GDM1 (cell line): Measurements from ENCODE around the gene L1CAM.

ENCODE experiments used
- DNase-seq: peaks from one replicate; lab custom pipeline; 2025; lab: John Stamatoyannopoulos, UW

The L1CAM gene

GRCh38 chrX:153902385-153902784 is 16.4 kb upstream of the L1CAM start:
- DNase-seq = no peak

GRCh38 chrX:153901753-153902140 is 15.8 kb upstream of the L1CAM start:
- DNase-seq = no peak

- DNase-seq = peak; percentile 80
These were observed 15.1 kb upstream of the L1CAM start for GRCh38 chrX:153900831-153901752.

DNA sequence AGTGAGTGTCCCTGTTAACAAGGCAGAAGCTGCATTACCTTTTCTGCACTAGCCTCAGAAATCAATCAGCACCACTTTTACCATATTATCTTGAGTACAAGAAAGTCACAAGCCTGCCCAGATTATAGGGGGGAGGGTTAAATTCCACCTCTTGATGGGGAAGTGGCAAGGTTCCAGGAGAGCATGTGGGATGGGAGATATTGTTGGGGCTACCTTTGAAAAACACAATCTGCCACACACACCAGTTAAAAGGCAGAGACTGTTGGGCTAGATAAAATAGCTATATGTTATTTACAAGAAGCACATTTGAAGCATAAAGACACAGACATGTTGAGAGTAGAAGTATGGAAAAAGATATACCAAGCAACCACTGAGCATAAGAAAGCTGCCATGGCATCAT is 11.9 kb upstream of the L1CAM start:
- DNase-seq = no peak

DNA sequence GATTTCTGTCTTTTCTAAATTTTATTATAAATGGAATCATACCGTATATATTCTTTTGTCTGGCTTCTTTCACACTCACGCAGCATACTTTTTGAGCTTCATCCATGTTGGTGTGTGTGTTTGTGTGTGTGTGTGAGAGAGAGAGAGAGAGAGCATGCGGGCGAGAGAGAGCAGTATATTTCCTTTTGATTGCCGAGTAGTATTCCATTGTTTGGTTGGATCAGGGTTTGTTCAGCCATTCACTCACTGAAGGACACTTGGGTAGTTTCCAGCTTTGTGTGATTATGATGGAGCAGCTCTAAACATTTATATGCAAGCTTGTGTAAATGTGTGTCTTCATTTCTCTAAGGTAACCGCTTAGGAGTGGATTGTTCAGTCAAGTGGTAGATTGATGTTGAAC is 3.1 kb upstream of the L1CAM start:
- no peak for DNase-seq

GRCh38 chrX:153888344-153888743 is 2.4 kb upstream of the L1CAM start:
- no peak for DNase-seq

DNA sequence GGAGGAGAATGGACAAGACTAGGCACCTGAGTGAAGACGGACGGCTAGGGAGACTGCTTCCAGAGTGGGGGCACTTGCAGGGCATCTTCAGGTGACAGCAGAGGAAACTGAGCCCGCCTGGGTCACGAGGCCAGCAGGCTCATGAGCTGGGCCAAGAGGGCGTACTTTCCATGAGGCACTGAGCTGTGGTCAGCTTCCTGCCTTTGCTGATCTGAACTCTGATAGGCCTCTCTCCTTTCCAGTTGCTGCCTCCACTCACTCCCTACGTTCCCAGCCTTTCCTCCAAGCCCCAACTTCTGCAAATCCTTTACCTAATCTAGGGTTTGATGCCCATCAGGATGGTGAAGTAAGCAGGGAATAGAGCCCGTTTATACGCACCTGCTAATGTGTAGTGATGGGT is 1.4 kb upstream of the L1CAM start:
- no peak for DNase-seq

- no peak for DNase-seq
These were observed 942 bp upstream of the L1CAM start for GRCh38 chrX:153886915-153887314.

DNA sequence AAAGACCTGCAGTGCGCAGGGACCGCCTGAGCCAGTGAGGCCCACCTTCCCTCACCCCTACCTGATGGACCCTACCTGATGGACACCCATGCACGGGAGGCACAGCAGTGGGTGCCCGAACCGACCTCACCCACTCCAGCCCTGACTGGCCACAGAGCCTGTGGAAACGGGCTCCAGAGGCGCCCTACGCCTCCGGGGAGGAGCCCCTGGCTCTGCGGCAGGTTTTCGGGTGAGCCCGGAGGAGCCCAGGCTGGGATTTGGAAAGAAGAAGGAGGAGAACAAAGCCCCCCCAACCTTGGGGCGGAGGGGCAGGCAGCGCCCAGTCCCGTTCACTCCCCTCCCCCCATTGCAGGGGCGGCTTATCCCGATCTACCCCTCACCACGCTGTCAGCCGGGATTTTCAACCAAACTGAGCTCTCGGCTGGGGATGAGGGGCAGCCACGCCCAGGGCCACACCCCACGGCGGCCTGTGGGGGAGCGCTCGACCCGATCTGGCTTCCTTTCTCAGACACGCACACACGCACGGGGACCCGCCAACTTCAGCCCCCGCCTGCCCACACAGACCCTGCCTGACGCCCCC is 675 bp downstream of the L1CAM start:
- DNase-seq = no peak

- DNase-seq = no peak
These were observed 1.4 kb downstream of the L1CAM start for GRCh38 chrX:153884590-153884989.

DNA sequence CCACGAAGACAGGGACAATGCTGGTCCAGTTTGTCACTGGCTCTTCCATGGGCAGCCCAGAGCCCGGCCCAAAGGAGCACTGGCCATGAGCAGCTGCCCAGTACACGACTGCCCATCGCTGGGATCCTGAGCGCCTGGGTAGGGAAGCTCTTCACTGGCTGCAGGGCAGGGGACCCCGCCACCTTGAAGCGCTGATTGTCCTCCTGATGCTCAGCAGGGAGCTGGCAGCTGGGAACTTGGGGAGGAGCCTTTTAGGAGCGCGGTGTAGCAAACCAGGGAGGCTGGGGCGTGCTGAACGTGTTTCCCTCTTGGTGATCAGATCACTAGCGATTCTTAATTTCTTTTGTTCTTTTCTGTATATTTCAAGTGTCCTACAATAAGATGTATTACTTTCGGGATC is 1.8 kb downstream of the L1CAM start:
- no peak for DNase-seq

- DNase-seq = no peak
These were observed 2.7 kb downstream of the L1CAM start for GRCh38 chrX:153883163-153883843.

DNA sequence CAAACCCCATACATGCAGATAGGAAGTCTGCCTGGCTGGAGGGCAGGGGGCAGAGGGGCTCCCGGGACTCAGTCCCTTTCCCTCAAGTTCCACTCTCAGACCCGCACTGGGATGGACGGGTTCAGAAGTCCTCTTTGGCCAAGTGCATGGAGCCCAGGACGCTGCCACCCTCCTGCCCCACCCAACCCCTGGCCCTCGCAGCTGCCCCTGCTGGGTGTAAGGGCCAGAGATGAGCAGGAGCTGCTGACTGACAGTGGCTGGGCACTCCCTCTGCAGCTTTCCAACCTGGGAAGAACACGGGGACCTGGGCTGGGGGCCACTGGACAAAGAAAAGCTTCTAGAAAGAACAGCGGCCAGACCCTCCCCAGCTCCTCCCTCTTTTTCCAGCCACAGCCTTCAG is 3.4 kb downstream of the L1CAM start:
- no peak for DNase-seq

DNA sequence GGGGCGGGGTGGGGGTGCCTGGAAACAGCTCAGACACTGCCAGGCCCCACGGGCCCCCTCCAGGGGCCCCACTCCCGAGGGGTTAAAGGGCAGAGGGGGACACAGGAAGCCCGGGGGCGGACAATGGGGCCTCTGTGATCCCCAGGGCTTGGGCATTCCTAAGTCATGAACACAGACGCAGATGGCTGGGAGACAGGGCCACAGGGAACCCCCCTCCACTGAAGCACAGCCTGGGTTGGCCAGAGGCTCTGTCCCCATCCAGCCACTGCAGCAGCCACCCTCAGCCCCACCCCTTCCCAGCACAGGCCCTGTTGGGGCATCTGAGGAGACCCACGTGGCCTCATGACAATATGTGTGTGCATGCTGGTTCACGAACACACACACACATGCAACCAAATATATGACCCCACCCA is 3.9 kb downstream of the L1CAM start:
- no peak for DNase-seq

GRCh38 chrX:153881281-153881680 is 4.7 kb downstream of the L1CAM start:
- DNase-seq = no peak

GRCh38 chrX:153880440-153880815 is 5.5 kb downstream of the L1CAM start:
- no peak for DNase-seq

DNA sequence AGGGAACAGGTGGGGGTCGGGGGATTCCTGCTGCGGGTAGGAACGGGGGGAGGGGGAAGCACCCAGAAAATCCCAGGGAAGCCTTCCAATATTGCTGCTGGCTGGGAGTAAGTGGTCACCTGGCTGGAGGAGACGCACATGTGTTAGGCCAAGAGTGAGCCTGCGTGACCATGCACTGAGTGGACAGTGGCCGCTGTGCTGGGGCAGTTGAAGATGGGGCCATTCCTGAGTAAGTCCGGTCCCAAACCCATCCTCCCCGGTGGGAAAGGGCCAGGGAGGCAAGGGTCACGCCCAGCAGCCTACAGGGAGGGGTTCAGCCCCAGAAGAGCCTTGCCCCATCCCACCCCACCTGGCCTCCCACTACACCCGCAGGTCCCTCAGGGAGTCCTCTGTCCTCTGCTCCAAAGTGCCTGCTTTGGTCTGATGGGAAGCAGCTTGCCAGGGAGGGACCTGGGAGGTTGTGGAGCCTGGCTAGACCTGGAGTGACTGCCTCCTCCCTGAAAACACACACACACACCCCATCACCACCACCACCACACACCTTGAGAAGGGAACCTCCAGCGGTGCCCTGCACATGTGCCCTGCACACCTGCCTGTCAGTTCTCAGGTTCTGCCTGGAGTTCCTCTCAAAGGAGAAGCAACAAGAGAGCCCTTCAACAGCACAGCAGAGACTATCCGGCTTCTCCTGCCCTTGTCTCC is 6.1 kb downstream of the L1CAM start:
- no peak for DNase-seq

DNA sequence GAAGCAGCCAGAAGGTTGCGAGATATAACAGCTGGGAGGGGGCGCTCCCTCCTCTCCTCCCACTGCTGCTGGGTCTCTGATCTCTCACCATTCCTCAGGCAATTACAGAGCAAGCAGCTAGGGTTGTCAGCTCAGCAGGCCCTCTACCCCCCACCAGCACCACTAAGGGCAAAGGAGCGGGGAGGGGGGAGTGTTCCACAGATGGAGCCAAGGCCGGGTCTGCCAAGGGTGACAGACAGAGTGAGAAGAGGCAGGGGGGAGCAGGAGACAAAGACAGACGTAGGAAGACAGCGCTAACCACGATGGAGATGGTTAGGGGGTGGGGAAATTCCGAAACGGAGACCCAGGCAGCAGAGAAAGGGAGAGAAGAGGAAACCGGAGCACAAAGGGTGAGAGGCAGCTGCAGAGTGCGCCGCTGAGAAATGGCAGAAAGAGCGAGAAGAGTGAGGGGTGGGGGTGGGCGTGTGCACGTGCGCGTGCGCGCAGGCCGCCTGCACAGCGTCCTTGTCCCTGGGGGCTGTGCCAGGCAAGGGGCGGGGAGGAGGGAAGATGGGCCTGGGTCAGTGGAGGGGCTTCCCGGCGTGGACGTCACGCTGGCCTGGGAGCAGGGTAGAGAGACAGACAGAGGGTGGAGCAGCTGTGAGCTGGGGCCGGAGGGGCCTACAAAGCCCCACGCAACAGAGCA is 6.9 kb downstream of the L1CAM start:
- no peak for DNase-seq

DNA sequence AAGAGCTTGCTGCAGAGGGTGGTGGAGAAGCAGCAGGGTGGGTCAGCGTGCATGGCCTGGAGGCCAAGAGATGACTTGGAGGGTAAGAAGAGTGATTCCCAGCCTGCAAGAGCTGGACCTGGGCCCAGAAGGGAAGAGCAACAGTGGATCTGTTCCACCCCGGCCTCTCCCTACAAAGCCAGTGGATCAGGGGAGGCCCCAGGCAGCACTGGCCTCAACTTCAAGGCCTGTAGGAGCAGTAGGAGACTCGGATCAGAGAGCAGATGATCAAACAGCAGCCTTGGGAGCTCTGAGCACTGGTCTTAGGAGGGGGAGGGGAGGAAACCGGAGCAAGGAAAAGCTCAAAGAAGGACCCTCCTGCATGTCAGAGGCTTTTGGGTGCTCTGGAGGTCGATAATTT is 7.6 kb downstream of the L1CAM start:
- DNase-seq = no peak

- no peak for DNase-seq
These were observed 8.3 kb downstream of the L1CAM start for GRCh38 chrX:153877571-153878261.

- no peak for DNase-seq
These were observed 9.9 kb downstream of the L1CAM start for GRCh38 chrX:153876112-153876491.
